A673 (cell line): ENCODE results near the gene SHC4. TPM values are rescaled to one million over a fixed set of nuclear protein-coding genes. Genes with fewer than 3 reads are reported as not detected.

Experiments used
- BruUV-seq: library from RNA; stranded (reverse); fragments of 400-500 nt; replicated peaks from 2 replicates; lab custom pipeline; 2021; lab: Mats Ljungman, UMichigan
- CTCF ChIA-PET: fragments of 300-600 bp; sonication (Branson Sonifier 250); formaldehyde crosslinking; loops from one replicate; lab custom pipeline; 2022; ENCODE audit warnings: antibody characterized with exemption; lab: Charles Lee
- POLR2A ChIA-PET: fragments of 300-600 bp; sonication (Branson Sonifier 250); formaldehyde crosslinking; loops from one replicate; lab custom pipeline; 2022; ENCODE audit warnings: antibody characterized with exemption; ENCODE audit not compliant: low non-redundant PET; lab: Charles Lee
- DNase-seq: peaks from one replicate; pipeline ENCODE4 v3.0.0-alpha.2; 2015; ENCODE audit warnings: low spot score
- H3K27ac ChIP-seq: fragments of 200-600 bp; sonication (generic); 2 replicates; pipeline ENCODE4 v1.5.1; 2016; ENCODE audit warnings: mixed run types, low read depth, mild to moderate bottlenecking, mixed read lengths, antibody characterized with exemption, low read length; ENCODE audit not compliant: poor library complexity, severe bottlenecking
- H3K27me3 ChIP-seq: fragments of 200-600 bp; sonication (generic); replicated peaks from 2 replicates; pipeline ENCODE4 v1.6.1; 2017; ENCODE audit warnings: mixed run types, low read depth, mild to moderate bottlenecking, mixed read lengths, antibody characterized with exemption, low read length; ENCODE audit not compliant: insufficient read depth, poor library complexity
- H3K36me3 ChIP-seq: fragments of 200-600 bp; sonication (generic); 2 replicates; pipeline ENCODE4 v1.6.1; 2016; ENCODE audit warnings: mixed run types, mild to moderate bottlenecking, mixed read lengths, antibody characterized with exemption, low read length; ENCODE audit not compliant: insufficient read depth, poor library complexity, severe bottlenecking
- H3K4me1 ChIP-seq: fragments of 200-600 bp; sonication (generic); 2 replicates; pipeline ENCODE4 v1.6.1; 2017; ENCODE audit warnings: mixed run types, mild to moderate bottlenecking, mixed read lengths, antibody characterized with exemption, low read length; ENCODE audit not compliant: insufficient read depth, poor library complexity, severe bottlenecking
- H3K4me3 ChIP-seq: fragments of 200-600 bp; sonication (generic); 2 replicates; pipeline ENCODE4 v1.5.1; 2016; ENCODE audit warnings: low read depth, mixed run types, mild to moderate bottlenecking, mixed read lengths, low read length; ENCODE audit not compliant: poor library complexity, severe bottlenecking
- H3K9me3 ChIP-seq: fragments of 200-600 bp; sonication (generic); 2 replicates; pipeline ENCODE4 v1.6.1; 2016; ENCODE audit warnings: mixed run types, low read depth, mild to moderate bottlenecking, mixed read lengths, antibody characterized with exemption, low read length; ENCODE audit not compliant: poor library complexity, severe bottlenecking
- EZH2 ChIP-seq: fragments of 200-600 bp; sonication (generic); IDR thresholded peaks from 2 replicates; pipeline ENCODE4 v1.6.1; 2017; ENCODE audit warnings: borderline replicate concordance, low read depth, mild to moderate bottlenecking, mixed read lengths, antibody characterized with exemption, low read length; ENCODE audit not compliant: poor library complexity, severe bottlenecking
- intact Hi-C: fragments of 100-400 bp; cut with micrococcal nuclease; formaldehyde crosslinking; loops from one replicate; pipeline ENCODE4 v1.10.0; 2022; ENCODE audit not compliant: unreplicated experiment
- total RNA-seq: library from RNA; stranded (reverse); gene quantifications from 2 replicates; pipeline ENCODE4 v1.2.3, GENCODE V29; 2021
- TF ChIP-seq, protein P1 (sequence below): fragments of 300-800, 200-600 bp; sonication (generic); conservative IDR thresholded peaks from 2 replicates; pipeline ENCODE4 v1.5.1; 2017; ENCODE audit warnings: low read depth, mild to moderate bottlenecking, antibody characterized with exemption, low read length, moderate library complexity, mixed read lengths

The SHC4 gene
- total RNA-seq, 1 experiment from 2014 or later = 0.73 TPM

DNA sequence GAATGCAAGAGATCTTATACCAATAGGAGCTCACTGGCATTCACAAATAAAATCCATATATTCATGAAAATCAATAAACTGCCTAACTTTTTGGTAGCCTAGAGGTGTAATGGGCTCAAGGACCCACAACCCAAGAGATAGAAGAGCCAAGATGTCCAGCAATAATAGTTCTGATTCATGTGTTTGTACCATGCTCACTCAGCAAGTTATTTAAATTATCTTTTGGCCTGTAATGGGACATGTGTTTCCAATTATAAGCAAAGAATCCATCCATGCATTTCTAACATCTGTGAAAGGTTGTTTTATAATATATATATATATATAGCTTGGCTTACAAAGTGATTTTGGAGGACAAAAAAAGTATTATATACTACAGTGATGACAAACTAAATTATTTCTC is 29.7 kb upstream of the SHC4 start:
- CTCF ChIA-PET = no interaction called here
- BruUV-seq = no TSS peak
- no peak for DNase-seq
- H3K4me1 ChIP-seq = no peaks in the 10 kb centered on the region
- H3K36me3 ChIP-seq = peaks cover 44% of the 10 kb centered on the region
- H3K27me3 ChIP-seq = no peaks in the 10 kb centered on the region
- intact Hi-C loops = no loop called here
- no peak overlapping the region for H3K4me3 ChIP-seq
- TF ChIP-seq, protein P1, sequence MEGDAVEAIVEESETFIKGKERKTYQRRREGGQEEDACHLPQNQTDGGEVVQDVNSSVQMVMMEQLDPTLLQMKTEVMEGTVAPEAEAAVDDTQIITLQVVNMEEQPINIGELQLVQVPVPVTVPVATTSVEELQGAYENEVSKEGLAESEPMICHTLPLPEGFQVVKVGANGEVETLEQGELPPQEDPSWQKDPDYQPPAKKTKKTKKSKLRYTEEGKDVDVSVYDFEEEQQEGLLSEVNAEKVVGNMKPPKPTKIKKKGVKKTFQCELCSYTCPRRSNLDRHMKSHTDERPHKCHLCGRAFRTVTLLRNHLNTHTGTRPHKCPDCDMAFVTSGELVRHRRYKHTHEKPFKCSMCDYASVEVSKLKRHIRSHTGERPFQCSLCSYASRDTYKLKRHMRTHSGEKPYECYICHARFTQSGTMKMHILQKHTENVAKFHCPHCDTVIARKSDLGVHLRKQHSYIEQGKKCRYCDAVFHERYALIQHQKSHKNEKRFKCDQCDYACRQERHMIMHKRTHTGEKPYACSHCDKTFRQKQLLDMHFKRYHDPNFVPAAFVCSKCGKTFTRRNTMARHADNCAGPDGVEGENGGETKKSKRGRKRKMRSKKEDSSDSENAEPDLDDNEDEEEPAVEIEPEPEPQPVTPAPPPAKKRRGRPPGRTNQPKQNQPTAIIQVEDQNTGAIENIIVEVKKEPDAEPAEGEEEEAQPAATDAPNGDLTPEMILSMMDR = no peak
- TF ChIP-seq EZH2 = no peak
- H3K27ac ChIP-seq = no peak overlapping the region
- H3K9me3 ChIP-seq = no peaks in the 10 kb centered on the region
- POLR2A ChIA-PET = no interaction called here

DNA sequence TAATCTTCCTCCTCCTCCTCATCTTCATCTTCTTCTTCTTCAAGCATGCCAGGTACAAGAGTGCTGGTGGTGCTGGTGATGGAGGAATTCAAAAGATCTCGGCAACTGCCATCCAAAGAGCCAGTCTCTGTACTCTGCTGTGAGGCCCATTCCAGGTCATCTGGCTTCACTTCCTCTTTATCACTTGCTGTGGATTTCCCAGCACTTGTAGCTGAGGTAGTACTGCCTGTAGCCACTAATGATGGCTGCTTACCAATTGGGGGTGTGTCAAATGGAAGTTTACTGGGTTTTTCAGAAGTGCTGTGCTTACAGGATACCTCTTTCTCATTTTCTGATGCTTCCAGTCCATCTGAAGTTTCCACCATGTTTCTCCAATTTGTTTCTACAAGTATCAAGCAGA is 28.8 kb upstream of the SHC4 start:
- CTCF ChIA-PET = no interaction called here
- H3K36me3 ChIP-seq = peaks cover 38% of the 10 kb centered on the region
- POLR2A ChIA-PET = no interaction called here

DNA sequence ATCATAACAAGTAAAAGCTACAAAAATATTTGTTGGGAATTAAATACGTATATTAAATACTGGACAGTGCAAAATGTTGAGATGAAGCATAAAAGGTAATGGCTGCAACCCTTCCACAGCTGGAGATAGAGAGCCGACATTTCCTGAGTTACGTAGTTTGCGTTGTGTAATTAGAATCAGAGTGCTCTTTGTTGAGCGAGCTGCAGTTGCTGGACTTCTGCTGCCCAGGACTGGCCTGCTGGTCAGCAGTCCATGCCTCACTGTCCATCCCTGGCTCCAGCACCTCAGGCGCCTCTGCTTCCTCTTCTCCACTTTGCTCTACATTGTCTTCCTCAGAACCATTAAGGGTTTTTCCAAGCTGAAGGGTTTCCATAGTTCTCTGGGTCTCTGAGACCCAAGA is 28.4 kb upstream of the SHC4 start:
- H3K9me3 ChIP-seq = no peaks in the 10 kb centered on the region
- H3K36me3 ChIP-seq = peaks cover 38% of the 10 kb centered on the region
- intact Hi-C loops = no loop called here
- POLR2A ChIA-PET = no interaction called here
- DNase-seq = no peak
- no TSS peak for BruUV-seq
- no peak for TF ChIP-seq EZH2
- TF ChIP-seq, protein P1 = no peak
- no peaks in the 10 kb centered on the region for H3K4me1 ChIP-seq
- no peaks in the 10 kb centered on the region for H3K27me3 ChIP-seq
- no peak overlapping the region for H3K27ac ChIP-seq
- H3K4me3 ChIP-seq = no peak overlapping the region
- CTCF ChIA-PET = no interaction called here

More for the DNA sequence above, 28.8 kb upstream of the SHC4 start:
- TF ChIP-seq, protein P1 = no peak
- no peak for TF ChIP-seq EZH2
- Histone ChIP-seq H3K27ac (no peak overlapping the region), H3K4me3 (no peak overlapping the region), H3K4me1 (no peaks in the 10 kb centered on the region), H3K27me3 (no peaks in the 10 kb centered on the region), H3K9me3 (no peaks in the 10 kb centered on the region)
- BruUV-seq = no TSS peak
- intact Hi-C loops = no loop called here
- no peak for DNase-seq
